Lung (tissue), 12 donors: ENCODE measurements around the gene SERPINA5. TPM values are rescaled to one million over a fixed set of nuclear protein-coding genes. Genes with fewer than 3 reads are reported as not detected.
"Not testable (repeated sequence)": the region's sequence is repeated elsewhere in the genome, so short reads cannot be mapped to it uniquely, and the experiment has no call there.

Source experiments
- ATAC-seq: fragments of 200-7000 bp; cut with Tn5 transposase; one replicate; pipeline ENCODE4 v1.9.1; 2020; ENCODE audit warnings: moderate number of reproducible peaks; ENCODE audit not compliant: insufficient read depth, low FRiP score
- DNase-seq, 3 donors: peaks; one replicate each; pipeline ENCODE4 v3.0.0-alpha.2; 2013 to 2017
- H3K27ac ChIP-seq, 2 donors: one replicate each; pipeline ENCODE4 v1.5.1; 2013; ENCODE audit warnings: mild to moderate bottlenecking in 2 of 2, moderate library complexity in 2 of 2, control low read depth in 1 of 2, inconsistent platforms in 1 of 2, low read depth in 1 of 2, low read length in 1 of 2
- H3K27me3 ChIP-seq, 3 donors: one replicate each; pipeline ENCODE4 v1.5.1; 2013; ENCODE audit warnings: low read length in 2 of 3; ENCODE audit not compliant: control insufficient read depth in 3 of 3, insufficient read depth in 3 of 3
- H3K36me3 ChIP-seq, 4 donors: one replicate each; pipeline ENCODE4 v1.5.1; 2013; ENCODE audit warnings: low read length in 4 of 4, mild to moderate bottlenecking in 1 of 4, moderate library complexity in 1 of 4; ENCODE audit not compliant: control insufficient read depth in 4 of 4, insufficient read depth in 4 of 4
- H3K4me1 ChIP-seq, 5 donors: one replicate each; pipeline ENCODE4 v1.5.1; 2013; ENCODE audit warnings: low read length in 5 of 5, mild to moderate bottlenecking in 2 of 5, moderate library complexity in 1 of 5; ENCODE audit not compliant: control insufficient read depth in 5 of 5, insufficient read depth in 5 of 5
- H3K4me3 ChIP-seq: one replicate; pipeline ENCODE4 v1.5.1; 2013; ENCODE audit warnings: mild to moderate bottlenecking, control low read depth, moderate library complexity
- H3K9ac ChIP-seq, 2 donors: one replicate each; pipeline ENCODE4 v1.5.1; 2013; ENCODE audit warnings: low read length in 2 of 2, control low read depth in 1 of 2; ENCODE audit not compliant: insufficient read depth in 1 of 2
- H3K9me3 ChIP-seq, 4 donors: one replicate each; pipeline ENCODE4 v1.5.1; 2013; ENCODE audit warnings: low read length in 3 of 4, mild to moderate bottlenecking in 1 of 4, moderate library complexity in 1 of 4; ENCODE audit not compliant: control insufficient read depth in 4 of 4, insufficient read depth in 3 of 4
- WGBS, 2 donors: extraction: QIAGEN DNeasy Blood & Tissue Kit; methylation state at CpG; one replicate each; pipeline ENCODE4 v1.1.7; 2013; 5-methylcytosine and 5-hydroxymethylcytosine counted together
- polyA plus RNA-seq, 2 donors: library from polyadenylated mRNA; stranded (reverse); fragments of 200-250 nt; gene quantifications; one replicate each; pipeline ENCODE4 v1.2.1, GENCODE V29; 2013
- total RNA-seq, 2 donors: library from RNA; depleted of rRNA in 1 of 2; stranded (reverse); fragments of >200 nt in 1 of 2; gene quantifications; one replicate each; pipeline ENCODE4 v1.2.1, GENCODE V29; 2014 to 2021
- TF ChIP-seq, protein P1 (sequence below): IDR thresholded peaks from 2 replicates; pipeline ENCODE4 v1.5.1; 2012; ENCODE audit warnings: mild to moderate bottlenecking; ENCODE audit errors: control extremely low read depth, extremely low read depth
- donor health status: control.
- donor health status: control.
- donor health status: Bipolar disorder and iron deficiency.
- donor health status: healthy.
- donor health status: DM: yes; HTN: yes; CAD: no.

SERPINA5 gene
- total and polyA plus RNA-seq, 4 donors, result 0.14 to 4.3 (median 0.52) TPM; not detected in 1

DNA sequence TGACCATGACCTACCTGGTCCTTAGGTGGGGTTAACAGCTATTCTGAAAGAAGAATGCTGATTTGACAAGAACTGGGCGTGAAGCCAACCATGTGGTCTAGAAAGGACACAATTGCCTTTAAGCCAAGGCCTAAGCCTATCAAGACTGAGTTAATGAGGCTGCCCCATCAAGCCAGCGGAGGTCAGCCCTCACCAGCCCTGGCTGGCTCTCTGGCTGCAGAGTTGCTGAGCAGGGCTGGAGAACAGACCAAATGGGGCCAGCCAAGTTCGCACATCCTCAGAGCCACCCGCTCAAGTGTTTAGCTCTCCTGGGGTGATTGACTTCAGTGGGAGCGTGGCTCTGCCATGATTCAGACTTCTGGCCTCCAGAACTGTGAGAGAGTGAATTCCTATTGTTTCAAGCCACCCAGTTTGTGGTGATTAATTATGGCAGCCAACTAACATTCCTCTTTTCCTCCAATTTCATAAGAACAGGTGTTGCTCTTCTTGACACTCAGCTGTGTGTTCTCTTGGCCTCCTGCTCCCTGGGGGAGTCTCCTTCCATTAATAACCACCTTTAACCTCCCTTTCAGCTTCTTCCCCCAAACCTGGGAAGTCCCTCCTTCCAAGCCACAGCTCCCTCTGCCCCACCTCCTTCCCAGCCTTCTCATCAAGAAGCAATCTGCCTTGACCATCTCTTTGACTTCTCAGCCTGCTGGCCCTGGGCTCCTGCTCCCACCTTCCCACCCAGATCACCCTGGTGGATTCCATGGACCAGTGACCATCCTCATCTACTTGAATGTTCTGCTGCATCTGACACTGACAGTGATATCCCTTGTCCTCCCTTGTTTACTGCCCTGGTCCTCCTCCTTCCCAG lies 5.3 kb upstream of the SERPINA5 start:
- no peak overlapping the region for H3K4me3 ChIP-seq
- H3K9ac ChIP-seq, result no peak overlapping the region
- H3K9me3 ChIP-seq, result no peaks in the 10 kb centered on the region
- peaks cover 0 to 14% (median 0%) of the 10 kb centered on the region in 5 donors for H3K4me1 ChIP-seq
- WGBS, 2 donors, result 76 to 81% methylated on average over 5 of the region's 5 CpGs
- H3K36me3 ChIP-seq, result no peaks in the 10 kb centered on the region
- H3K27ac ChIP-seq, result no peak overlapping the region
- TF ChIP-seq, protein P1, sequence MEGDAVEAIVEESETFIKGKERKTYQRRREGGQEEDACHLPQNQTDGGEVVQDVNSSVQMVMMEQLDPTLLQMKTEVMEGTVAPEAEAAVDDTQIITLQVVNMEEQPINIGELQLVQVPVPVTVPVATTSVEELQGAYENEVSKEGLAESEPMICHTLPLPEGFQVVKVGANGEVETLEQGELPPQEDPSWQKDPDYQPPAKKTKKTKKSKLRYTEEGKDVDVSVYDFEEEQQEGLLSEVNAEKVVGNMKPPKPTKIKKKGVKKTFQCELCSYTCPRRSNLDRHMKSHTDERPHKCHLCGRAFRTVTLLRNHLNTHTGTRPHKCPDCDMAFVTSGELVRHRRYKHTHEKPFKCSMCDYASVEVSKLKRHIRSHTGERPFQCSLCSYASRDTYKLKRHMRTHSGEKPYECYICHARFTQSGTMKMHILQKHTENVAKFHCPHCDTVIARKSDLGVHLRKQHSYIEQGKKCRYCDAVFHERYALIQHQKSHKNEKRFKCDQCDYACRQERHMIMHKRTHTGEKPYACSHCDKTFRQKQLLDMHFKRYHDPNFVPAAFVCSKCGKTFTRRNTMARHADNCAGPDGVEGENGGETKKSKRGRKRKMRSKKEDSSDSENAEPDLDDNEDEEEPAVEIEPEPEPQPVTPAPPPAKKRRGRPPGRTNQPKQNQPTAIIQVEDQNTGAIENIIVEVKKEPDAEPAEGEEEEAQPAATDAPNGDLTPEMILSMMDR, result no peak
- no peak for ATAC-seq
- no peak for DNase-seq
- no peaks in the 10 kb centered on the region for H3K27me3 ChIP-seq

GRCh38 chr14:94577472-94577871 lies 3.8 kb upstream of the SERPINA5 start:
- not testable (repeated sequence) for H3K9ac ChIP-seq, H3K27ac ChIP-seq, DNase-seq, ATAC-seq, H3K4me1 ChIP-seq, H3K4me3 ChIP-seq, H3K27me3 ChIP-seq, H3K9me3 ChIP-seq, H3K36me3 ChIP-seq

- WGBS, 2 donors, result 78 to 91% methylated on average over 6 of the region's 6 CpGs
- Histone ChIP-seq H3K9ac (no peak overlapping the region), H3K27me3 (no peaks in the 10 kb centered on the region), H3K36me3 (no peaks in the 10 kb centered on the region), H3K9me3 (no peaks in the 10 kb centered on the region), H3K27ac (no peak overlapping the region), H3K4me1 (peaks cover 0 to 8% (median 0%) of the 10 kb centered on the region in 5 donors), H3K4me3 (no peak overlapping the region)
- no peak for ATAC-seq
- DNase-seq, result no peak
- TF ChIP-seq, protein P1, result no peak
Observed at GRCh38 chr14:94578712-94579111, 2.5 kb upstream of the SERPINA5 start.

DNA sequence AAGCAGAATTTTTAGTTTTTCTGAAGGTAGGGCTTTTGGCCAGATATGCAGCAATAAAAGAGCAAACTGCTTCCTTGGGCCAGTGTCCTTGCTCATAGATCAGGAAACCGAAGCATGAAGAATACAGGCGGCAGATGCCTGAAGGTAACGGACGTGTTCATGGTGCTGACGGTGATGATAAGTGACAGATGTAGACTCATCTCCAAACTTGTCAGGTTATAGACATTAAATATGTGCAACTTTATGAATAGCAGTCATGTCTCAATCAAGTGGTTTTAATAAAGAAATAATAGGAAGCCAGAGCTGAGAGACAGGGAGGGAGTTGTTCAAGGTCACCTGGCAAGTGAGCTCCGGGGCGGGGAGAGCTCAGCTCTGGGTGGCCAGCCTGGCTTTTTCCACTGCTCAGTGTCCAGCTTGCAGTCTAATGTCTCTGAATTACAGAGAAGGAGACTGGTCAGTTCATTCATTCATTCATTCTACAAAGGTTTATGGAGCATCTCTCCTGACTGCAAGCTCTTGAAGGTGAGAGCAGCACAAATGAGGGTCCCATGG lies 1.0 kb downstream of the SERPINA5 start:
- DNase-seq, result no peak
- H3K27ac ChIP-seq, result no peak overlapping the region
- no peak for ATAC-seq

More for the DNA sequence above, 1.0 kb downstream of the SERPINA5 start:
- no peaks in the 10 kb centered on the region for H3K27me3 ChIP-seq
- WGBS, 2 donors, result 87 to 93% methylated on average over 7 of the region's 7 CpGs
- no peaks in the 10 kb centered on the region for H3K36me3 ChIP-seq
- H3K4me1 ChIP-seq, result peaks cover 0 to 8% (median 0%) of the 10 kb centered on the region in 5 donors
- no peak overlapping the region for H3K9ac ChIP-seq
- TF ChIP-seq, protein P1, result no peak
- no peaks in the 10 kb centered on the region for H3K9me3 ChIP-seq
- no peak overlapping the region for H3K4me3 ChIP-seq
